Testis (tissue), 3 donors: ENCODE data around the gene SNX20. TPM values are rescaled to one million over a fixed set of nuclear protein-coding genes. Genes with fewer than 3 reads are reported as not detected.

Experiments used
- DNase-seq: peaks from one replicate; pipeline ENCODE4 v3.0.0-alpha.2; 2019
- H3K27ac ChIP-seq, 2 donors: fragments of 200-600 bp; sonication (generic); one replicate each; pipeline ENCODE4 v1.5.1; 2019
- H3K27me3 ChIP-seq: fragments of 200-600 bp; sonication (generic); one replicate; pipeline ENCODE4 v1.5.1; 2019
- H3K36me3 ChIP-seq: fragments of 200-600 bp; sonication (generic); one replicate; pipeline ENCODE4 v1.5.1; 2017; ENCODE audit warnings: low read depth; ENCODE audit errors: missing control alignments
- H3K4me1 ChIP-seq: fragments of 200-600 bp; sonication (generic); one replicate; pipeline ENCODE4 v1.5.1; 2019
- H3K4me3 ChIP-seq, 2 donors: fragments of 200-600 bp; sonication (generic); one replicate each; pipeline ENCODE4 v1.5.1; 2017 to 2019
- H3K9me3 ChIP-seq: fragments of 200-600 bp; sonication (generic); one replicate; pipeline ENCODE4 v1.5.1; 2017
- CTCF ChIP-seq, 3 experiments: fragments of 450-650 bp in 2 of 3; fragments of 200-600 bp in 1 of 3; sonication (generic) in 1 of 3; IDR thresholded peaks; one replicate each; pipeline ENCODE4 v1.5.1; 2016 to 2019; ENCODE audit warnings: antibody characterized with exemption in 3 of 3, mild to moderate bottlenecking in 2 of 3, moderate library complexity in 1 of 3
- POLR2A ChIP-seq: fragments of 450-650 bp; IDR thresholded peaks from one replicate; pipeline ENCODE4 v1.6.1; 2017; ENCODE audit warnings: antibody characterized with exemption, mild to moderate bottlenecking, moderate library complexity
- WGBS, 2 donors: methylation state at CpG; one replicate each; pipeline ENCODE4 v1.1.5; 2018; 5-methylcytosine and 5-hydroxymethylcytosine counted together
- intact Hi-C: fragments of 100-400 bp; cut with DNase I; formaldehyde crosslinking; loops from one replicate; pipeline ENCODE4 v1.15.1; 2023; ENCODE audit warnings: low total_unique reads
- polyA plus RNA-seq: library from polyadenylated mRNA; stranded (reverse); fragments of 350-450 nt; fragmentation: Illumina TruSeq; extraction: RNeasy Lipid Tissue Mini Kit (QIAGEN cat#74804); gene quantifications from one replicate; pipeline ENCODE4 v1.2.3, GENCODE V29; 2014; ENCODE audit warnings: low read depth, low replicate concordance; ENCODE audit not compliant: insufficient read depth
- total RNA-seq, 2 donors: library from RNA; depleted of rRNA; stranded (reverse); fragments of >200 nt; gene quantifications; one replicate each; pipeline ENCODE4 v1.2.3, GENCODE V29; 2016

SNX20 gene
- total and polyA plus RNA-seq, 3 donors from 2014 or later = 0.63 to 2.1 (median 1.8) TPM

GRCh38 chr16:50680556-50680893 is 587 bp downstream of the SNX20 start:
- Histone ChIP-seq H3K9me3 (no peaks in the 10 kb centered on the region), H3K4me3 (no peak overlapping the region), H3K4me1 (no peaks in the 10 kb centered on the region), H3K36me3 (no peaks in the 10 kb centered on the region), H3K27ac (no peak overlapping the region), H3K27me3 (no peaks in the 10 kb centered on the region)
- TF ChIP-seq CTCF (IDR thresholded peaks at IDR 0.05) (no peak), POLR2A (no peak)
- no peak for DNase-seq
- intact Hi-C loops = no loop called here
- WGBS, 2 donors = 87 to 100% methylated on average over 1 to 3 of the region's 3 CpGs

- intact Hi-C loops = no loop called here
- Histone ChIP-seq H3K36me3 (no peaks in the 10 kb centered on the region), H3K9me3 (no peaks in the 10 kb centered on the region), H3K27me3 (no peaks in the 10 kb centered on the region), H3K27ac (no peak overlapping the region), H3K4me3 (no peak overlapping the region), H3K4me1 (no peaks in the 10 kb centered on the region)
- TF ChIP-seq CTCF (IDR thresholded peaks at IDR 0.05) (no peak), POLR2A (no peak)
- 84 to 94% methylated on average over 6 of the region's 6 CpGs for WGBS, 2 donors
- DNase-seq = no peak
Observed at GRCh38 chr16:50679676-50680555, 1.2 kb downstream of the SNX20 start.

GRCh38 chr16:50679266-50679665 is 1.8 kb downstream of the SNX20 start:
- Histone ChIP-seq H3K27ac (no peak overlapping the region), H3K27me3 (no peaks in the 10 kb centered on the region), H3K4me3 (no peak overlapping the region), H3K9me3 (no peaks in the 10 kb centered on the region), H3K36me3 (no peaks in the 10 kb centered on the region), H3K4me1 (no peaks in the 10 kb centered on the region)
- intact Hi-C loops = no loop called here
- no peak for DNase-seq
- 83 to 87% methylated on average over 14 of the region's 14 CpGs for WGBS, 2 donors
- TF ChIP-seq POLR2A (no peak), CTCF (IDR thresholded peaks at IDR 0.05) (no peak)

- 75 to 77% methylated on average over 3 of the region's 3 CpGs for WGBS, 2 donors
- H3K27ac ChIP-seq = no peak overlapping the region
- intact Hi-C loops = no loop called here
- H3K27me3 ChIP-seq = no peaks in the 10 kb centered on the region
- TF ChIP-seq CTCF (IDR thresholded peaks at IDR 0.05) = no peak
- TF ChIP-seq POLR2A = no peak
- no peaks in the 10 kb centered on the region for H3K9me3 ChIP-seq
- H3K4me3 ChIP-seq = no peak overlapping the region
- DNase-seq = no peak
- no peaks in the 10 kb centered on the region for H3K4me1 ChIP-seq
- no peaks in the 10 kb centered on the region for H3K36me3 ChIP-seq
Observed at GRCh38 chr16:50678531-50678930, 2.6 kb downstream of the SNX20 start.

GRCh38 chr16:50677351-50677750 is 3.8 kb downstream of the SNX20 start:
- Histone ChIP-seq H3K36me3 (no peaks in the 10 kb centered on the region), H3K9me3 (no peaks in the 10 kb centered on the region), H3K4me3 (no peak overlapping the region), H3K27me3 (no peaks in the 10 kb centered on the region), H3K27ac (no peak overlapping the region), H3K4me1 (no peaks in the 10 kb centered on the region)
- 85 to 90% methylated on average over 2 to 7 of the region's 7 CpGs for WGBS, 2 donors
- intact Hi-C loops = no loop called here
- DNase-seq = no peak
- TF ChIP-seq CTCF (IDR thresholded peaks at IDR 0.05) = no peak
- TF ChIP-seq POLR2A = no peak
